VCaP (cell line): ENCODE data around the gene ADGRD1.

Experiments used
- H3K27ac ChIP-seq: fragments of 450-650 bp; 2 replicates; pipeline ENCODE4 v1.5.1; 2017
- CTCF ChIP-seq: fragments of 450-650 bp; conservative IDR thresholded peaks from 2 replicates; pipeline ENCODE4 v1.5.1; 2017; ENCODE audit warnings: mild to moderate bottlenecking, moderate library complexity

The ADGRD1 gene

GRCh38 chr12:131042834-131043245 lies 89.1 kb downstream of the ADGRD1 start:
- no peak overlapping the region for H3K27ac ChIP-seq

GRCh38 chr12:131043401-131043871 lies 89.7 kb downstream of the ADGRD1 start:
- H3K27ac ChIP-seq, result no peak overlapping the region
- TF ChIP-seq CTCF, result no peak

More at GRCh38 chr12:131042834-131043245, 89.1 kb downstream of the ADGRD1 start:
- no peak for TF ChIP-seq CTCF

- no peak for TF ChIP-seq CTCF
- no peak overlapping the region for H3K27ac ChIP-seq
Measured at GRCh38 chr12:131044136-131044535, 90.4 kb downstream of the ADGRD1 start.

GRCh38 chr12:131044760-131045381 lies 91.2 kb downstream of the ADGRD1 start:
- H3K27ac ChIP-seq, result no peak overlapping the region
- no peak for TF ChIP-seq CTCF

- TF ChIP-seq CTCF, result no peak
- H3K27ac ChIP-seq, result no peak overlapping the region
Measured at GRCh38 chr12:131045705-131046460, 92.2 kb downstream of the ADGRD1 start.

- TF ChIP-seq CTCF, result no peak
Measured at GRCh38 chr12:131046813-131047788, 93.4 kb downstream of the ADGRD1 start.

More at GRCh38 chr12:131046813-131047788, 93.4 kb downstream of the ADGRD1 start:
- no peak overlapping the region for H3K27ac ChIP-seq
